Stimulated activated naive CD8-positive, alpha-beta T cell treated with anti-CD3 and anti-CD28 coated beads, Interleukin-15, amount 100 ng/mL, for 72 hours (primary cell): ENCODE results near the gene ABCC3.

Experiments
- ATAC-seq: fragments of 150-1000 bp; cut with Tn5 transposase; 2 replicates; pipeline ENCODE4 v1.10.0; 2021; ENCODE audit warnings: mild to moderate bottlenecking, moderate library complexity
- DNase-seq, 2 donors: peaks; one replicate each; pipeline ENCODE4 v3.0.0; 2021 to 2022
- H3K27ac Mint-ChIP-seq, 2 donors: one replicate each; pipeline ENCODE4 v1.8.0; 2022; ENCODE audit warnings: mild to moderate bottlenecking in 2 of 2, mixed read lengths in 2 of 2, moderate library complexity in 2 of 2
- H3K27me3 Mint-ChIP-seq: one replicate; pipeline ENCODE4 v1.8.0; 2022; ENCODE audit warnings: mixed read lengths
- H3K4me1 Mint-ChIP-seq: one replicate; pipeline ENCODE4 v1.8.0; 2022; ENCODE audit warnings: mild to moderate bottlenecking, mixed read lengths
- H3K4me3 Mint-ChIP-seq, 2 donors: one replicate each; pipeline ENCODE4 v1.8.0; 2022; ENCODE audit warnings: mild to moderate bottlenecking in 2 of 2, mixed read lengths in 2 of 2, moderate library complexity in 1 of 2
- H3K9me3 Mint-ChIP-seq, 2 donors: one replicate each; pipeline ENCODE4 v1.8.0; 2022; ENCODE audit warnings: mixed read lengths in 2 of 2

ABCC3 gene

DNA sequence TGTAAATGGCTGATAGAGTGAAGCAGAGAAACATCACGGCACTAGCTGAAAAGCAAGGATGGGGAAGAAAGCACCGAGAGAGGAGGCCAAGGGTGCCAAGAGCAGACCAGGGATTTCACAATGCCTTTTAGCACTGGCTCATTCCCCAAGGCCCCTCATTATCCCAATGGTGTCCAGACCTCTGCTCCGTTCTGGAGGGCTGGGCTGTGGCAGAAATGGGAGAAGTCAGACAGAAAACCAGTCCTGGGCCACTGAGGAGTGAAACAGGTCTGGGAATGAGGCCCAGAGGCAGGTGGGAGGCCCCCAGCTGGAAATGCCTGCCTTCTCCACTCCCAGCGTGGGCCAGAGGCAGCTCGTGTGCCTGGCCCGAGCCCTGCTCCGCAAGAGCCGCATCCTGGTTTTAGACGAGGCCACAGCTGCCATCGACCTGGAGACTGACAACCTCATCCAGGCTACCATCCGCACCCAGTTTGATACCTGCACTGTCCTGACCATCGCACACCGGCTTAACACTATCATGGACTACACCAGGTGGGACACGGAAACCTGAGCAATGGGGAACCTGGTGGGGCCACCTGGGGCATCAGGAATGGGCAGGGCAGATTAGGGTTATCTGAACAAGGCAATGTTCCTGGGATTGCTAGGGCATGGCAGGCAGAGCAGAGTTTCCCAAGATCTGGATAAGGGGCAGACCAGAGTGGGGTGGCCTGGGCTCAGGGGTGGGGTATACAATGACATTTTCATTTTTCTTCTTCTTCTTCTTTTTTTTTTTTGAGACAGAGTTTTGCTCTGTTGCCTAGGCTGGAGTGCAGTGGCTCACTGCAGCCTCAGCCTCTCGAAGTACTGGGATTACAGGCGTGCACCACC is 52.8 kb downstream of the ABCC3 start:
- Mint-ChIP-seq H3K27ac (peak overlapping the region; percentile 13 to 40), H3K4me1 (no peaks in the 10 kb centered on the region), H3K4me3 (no peak overlapping the region), H3K9me3 (no peaks in the 10 kb centered on the region), H3K27me3 (peaks cover 4% of the 10 kb centered on the region)
- ATAC-seq (no peak), DNase-seq (no peak)

DNA sequence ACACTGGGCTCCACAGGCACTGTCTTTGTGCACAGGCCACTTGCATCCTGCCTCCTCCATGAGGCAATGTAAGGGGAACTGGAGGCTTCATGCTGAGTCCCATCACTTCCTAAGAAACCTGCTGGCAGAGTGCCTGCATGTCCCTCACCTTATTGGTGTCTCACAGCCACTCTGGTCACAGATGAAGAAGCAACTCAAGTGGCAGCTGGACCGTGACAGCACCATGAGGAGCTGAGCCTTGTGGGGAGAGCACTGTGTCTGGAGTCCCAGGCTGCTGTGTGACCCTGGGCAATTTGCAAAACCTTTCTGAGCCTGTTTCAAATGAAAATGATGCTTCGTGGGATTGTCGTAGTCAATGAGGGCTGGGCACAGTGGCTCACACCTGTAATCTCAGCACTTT is 53.6 kb downstream of the ABCC3 start:
- Mint-ChIP-seq H3K4me3 (no peak overlapping the region), H3K27me3 (no peaks in the 10 kb centered on the region), H3K4me1 (no peaks in the 10 kb centered on the region), H3K27ac (no peak overlapping the region), H3K9me3 (no peaks in the 10 kb centered on the region)
- ATAC-seq (no peak), DNase-seq (no peak)

DNA sequence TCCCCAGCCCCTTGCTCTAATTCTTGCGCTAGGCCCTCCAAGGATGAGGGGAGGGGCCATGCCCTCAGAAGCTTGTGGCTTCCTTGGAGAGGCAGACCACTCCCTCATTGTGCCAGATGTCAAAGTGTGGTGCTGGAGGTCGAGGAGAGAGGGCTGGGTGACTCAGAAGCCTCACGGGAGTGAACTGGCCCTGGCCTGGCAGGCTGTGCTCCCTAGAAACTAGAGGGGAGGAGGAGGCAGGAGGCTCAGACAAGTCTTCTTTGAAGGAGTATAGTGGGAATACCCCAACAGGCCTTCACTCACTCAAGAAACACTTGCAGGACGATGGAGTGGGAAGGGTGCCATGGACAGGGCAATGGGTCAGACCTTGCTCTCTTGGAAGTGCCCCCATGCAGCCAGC is 54.6 kb downstream of the ABCC3 start:
- DNase-seq (no peak), ATAC-seq (no peak)
- H3K4me3 Mint-ChIP-seq, result no peak overlapping the region
- no peaks in the 10 kb centered on the region for H3K4me1 Mint-ChIP-seq
- no peaks in the 10 kb centered on the region for H3K9me3 Mint-ChIP-seq
- H3K27ac Mint-ChIP-seq, result no peak overlapping the region
- no peaks in the 10 kb centered on the region for H3K27me3 Mint-ChIP-seq

- peak overlapping the region in 1 of 2 donors; percentile 0 for H3K27ac Mint-ChIP-seq
- peaks cover under 1% of the 10 kb centered on the region for H3K4me1 Mint-ChIP-seq
- no peak overlapping the region for H3K4me3 Mint-ChIP-seq
Measured at GRCh38 chr17:50689956-50690886, 55.5 kb downstream of the ABCC3 start.

GRCh38 chr17:50690887-50691549 is 56.3 kb downstream of the ABCC3 start:
- Mint-ChIP-seq H3K27me3 (no peaks in the 10 kb centered on the region), H3K4me3 (no peak overlapping the region), H3K9me3 (no peaks in the 10 kb centered on the region), H3K27ac (no peak overlapping the region), H3K4me1 (peaks cover 7% of the 10 kb centered on the region)
- DNase-seq, result no peak
- ATAC-seq, result no peak

More at GRCh38 chr17:50689956-50690886, 55.5 kb downstream of the ABCC3 start:
- Mint-ChIP-seq H3K9me3 (no peaks in the 10 kb centered on the region), H3K27me3 (no peaks in the 10 kb centered on the region)
- ATAC-seq (peak; percentile 35), DNase-seq (no peak)

- Mint-ChIP-seq H3K27me3 (no peaks in the 10 kb centered on the region), H3K27ac (peak overlapping the region in 1 of 2 donors; percentile 28), H3K4me3 (no peak overlapping the region), H3K9me3 (no peaks in the 10 kb centered on the region), H3K4me1 (peaks cover 7% of the 10 kb centered on the region)
- no peak for ATAC-seq
- no peak for DNase-seq
Measured at GRCh38 chr17:50691550-50692447, 57.1 kb downstream of the ABCC3 start.

DNA sequence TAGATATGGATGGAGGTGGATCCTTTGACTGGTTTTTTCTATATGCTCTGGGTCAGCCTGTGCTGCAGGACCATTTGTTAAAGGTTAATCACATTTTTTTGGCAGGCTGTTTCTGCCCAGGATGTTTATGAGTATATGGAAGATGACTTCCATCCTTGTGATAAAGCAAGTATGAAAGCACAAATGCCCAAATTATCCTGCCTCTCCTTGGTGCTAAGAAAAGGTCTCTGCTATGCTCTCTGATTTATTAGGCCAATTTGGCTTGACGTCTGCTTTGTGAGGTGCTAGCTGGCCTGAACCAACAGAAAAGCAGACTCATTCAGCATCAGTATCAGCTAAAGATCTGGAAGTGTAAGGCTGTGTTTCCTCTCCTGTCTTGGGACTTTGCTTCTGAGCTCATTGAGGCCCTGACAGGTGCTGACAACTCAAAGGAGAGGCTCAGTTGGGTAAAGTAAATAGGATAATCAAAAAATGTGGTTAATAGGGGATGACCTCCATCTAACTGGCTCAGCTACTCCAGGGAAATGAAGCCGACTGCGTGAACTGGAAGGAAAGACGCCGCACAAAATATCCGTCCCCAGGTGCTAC is 57.9 kb downstream of the ABCC3 start:
- Mint-ChIP-seq H3K4me3 (no peak overlapping the region), H3K4me1 (peaks cover 7% of the 10 kb centered on the region), H3K27ac (peak overlapping the region in 1 of 2 donors; percentile 28), H3K27me3 (no peaks in the 10 kb centered on the region), H3K9me3 (no peaks in the 10 kb centered on the region)
- DNase-seq (no peak), ATAC-seq (no peak)

- H3K27me3 Mint-ChIP-seq, result no peaks in the 10 kb centered on the region
- no peak overlapping the region for H3K4me3 Mint-ChIP-seq
- DNase-seq (no peak), ATAC-seq (no peak)
- no peak overlapping the region for H3K27ac Mint-ChIP-seq
- peaks cover 11% of the 10 kb centered on the region for H3K4me1 Mint-ChIP-seq
- no peaks in the 10 kb centered on the region for H3K9me3 Mint-ChIP-seq
Measured at GRCh38 chr17:50693036-50693682, 58.5 kb downstream of the ABCC3 start.

- no peak overlapping the region for H3K27ac Mint-ChIP-seq
- H3K9me3 Mint-ChIP-seq, result no peaks in the 10 kb centered on the region
- ATAC-seq (no peak), DNase-seq (no peak)
- no peak overlapping the region for H3K4me3 Mint-ChIP-seq
- peaks cover 22% of the 10 kb centered on the region for H3K4me1 Mint-ChIP-seq
- no peaks in the 10 kb centered on the region for H3K27me3 Mint-ChIP-seq
Measured at GRCh38 chr17:50696365-50696879, 61.7 kb downstream of the ABCC3 start.

DNA sequence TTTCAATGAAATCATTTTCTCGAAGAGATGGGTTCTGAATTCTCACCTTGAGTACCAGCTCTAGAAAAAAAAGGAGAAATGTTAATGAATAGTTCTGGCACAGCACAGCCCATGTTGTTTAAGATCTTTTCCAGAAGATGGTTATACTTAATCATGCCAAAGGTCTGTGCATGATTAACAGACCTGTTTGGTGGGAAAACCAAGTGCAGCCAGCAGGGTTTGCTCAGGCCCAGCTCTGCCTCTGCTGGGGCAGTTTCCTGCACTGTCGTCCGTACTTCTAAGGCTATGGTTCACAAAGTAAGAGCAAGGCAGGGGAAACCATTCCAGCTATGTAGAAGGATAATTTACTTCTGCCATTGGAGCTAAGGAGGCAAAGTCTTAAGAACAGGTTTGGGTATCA is 62.4 kb downstream of the ABCC3 start:
- no peaks in the 10 kb centered on the region for H3K9me3 Mint-ChIP-seq
- peaks cover 28% of the 10 kb centered on the region for H3K4me1 Mint-ChIP-seq
- ATAC-seq (no peak), DNase-seq (no peak)
- H3K27ac Mint-ChIP-seq, result peak overlapping the region in 1 of 2 donors; percentile 77
- no peak overlapping the region for H3K4me3 Mint-ChIP-seq
- H3K27me3 Mint-ChIP-seq, result no peaks in the 10 kb centered on the region

- H3K4me3 Mint-ChIP-seq, result no peak overlapping the region
- H3K4me1 Mint-ChIP-seq, result peaks cover 35% of the 10 kb centered on the region
- no peak for ATAC-seq
Measured at GRCh38 chr17:50697663-50698272, 63.1 kb downstream of the ABCC3 start.

DNA sequence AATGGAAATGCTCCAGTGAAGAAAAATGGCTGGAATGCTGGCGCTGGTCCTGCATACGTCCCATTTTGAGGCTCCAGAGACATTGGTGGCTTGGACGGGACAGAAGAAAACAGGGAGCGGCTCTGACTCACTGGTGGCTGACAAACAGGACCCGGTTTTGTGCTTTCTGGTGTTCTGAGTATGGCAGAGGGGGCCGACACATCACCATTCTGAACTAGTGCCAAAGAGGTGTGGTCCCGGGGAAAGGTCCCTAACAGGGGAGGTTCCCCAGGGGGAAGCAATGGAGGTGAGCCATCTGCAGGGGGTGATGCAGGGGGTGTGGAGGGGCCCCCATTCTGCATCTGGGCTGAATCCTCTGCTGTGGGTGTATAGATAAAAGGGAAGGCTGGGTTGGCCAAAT is 64.7 kb downstream of the ABCC3 start:
- Mint-ChIP-seq H3K4me3 (no peak overlapping the region), H3K27ac (no peak overlapping the region), H3K9me3 (no peaks in the 10 kb centered on the region), H3K27me3 (no peaks in the 10 kb centered on the region), H3K4me1 (peaks cover 49% of the 10 kb centered on the region)
- DNase-seq (no peak), ATAC-seq (no peak)

More at GRCh38 chr17:50697663-50698272, 63.1 kb downstream of the ABCC3 start:
- H3K27me3 Mint-ChIP-seq, result no peaks in the 10 kb centered on the region
- no peaks in the 10 kb centered on the region for H3K9me3 Mint-ChIP-seq
- peak overlapping the region; percentile 24 to 77 for H3K27ac Mint-ChIP-seq
- DNase-seq, result no peak

GRCh38 chr17:50703162-50703561 is 68.5 kb downstream of the ABCC3 start:
- no peak for DNase-seq
- ATAC-seq, result no peak
- H3K27me3 Mint-ChIP-seq, result no peaks in the 10 kb centered on the region
- H3K4me3 Mint-ChIP-seq, result no peak overlapping the region
- H3K9me3 Mint-ChIP-seq, result no peaks in the 10 kb centered on the region
- H3K27ac Mint-ChIP-seq, result no peak overlapping the region
- H3K4me1 Mint-ChIP-seq, result peaks cover 58% of the 10 kb centered on the region
